K562 (cell line): ENCODE data around the gene TAF8. TPM values are rescaled to one million over a fixed set of nuclear protein-coding genes. Genes with fewer than 3 reads are reported as not detected.

Source experiments
- DNMT1 ChIP-seq: fragments of 450-650 bp; IDR thresholded peaks from 2 replicates; pipeline ENCODE4 v1.6.1; 2016; ENCODE audit warnings: antibody characterized with exemption, mild to moderate bottlenecking
- STAG1 ChIP-seq: sonication (generic); formaldehyde crosslinking; IDR thresholded peaks from 2 replicates; pipeline ENCODE4 v1.5.0; 2020; ENCODE audit warnings: missing genetic modification reagents, borderline replicate concordance
- ZNF384 ChIP-seq: IDR thresholded peaks from 2 replicates; pipeline ENCODE4 v1.6.1; 2012; ENCODE audit warnings: low read depth, low read length, improper control_type of control experiment
- polyA plus RNA-seq, 8 experiments: library from polyadenylated mRNA; depleted of rRNA in 4 of 8; stranded (reverse) in 5 of 8; unstranded in 3 of 8; fragments of >200 nt; fragmentation: Nextera tagmentation in 2 of 8; fragmentation: Illumina TruSeq in 1 of 8; extraction: Ambion mirVana in 2 of 8; extraction: Trizol in 1 of 8; gene quantifications; 2 replicates each; pipeline versions ENCODE4 v1.2.1 to v1.2.3, GENCODE V29; 2011 to 2014; ENCODE audit warnings: inconsistent platforms in 1 of 8, missing spikeins in 1 of 8
- total RNA-seq, 7 experiments: library from RNA; depleted of rRNA in 6 of 7; stranded (reverse); fragments of >200 nt in 6 of 7; fragmentation: Illumina TruSeq in 2 of 7; extraction: Trizol in 2 of 7; gene quantifications; 2 replicates each; pipeline versions ENCODE4 v1.2.1 to v1.2.3, GENCODE V29; 2011 to 2021; ENCODE audit warnings: low replicate concordance in 1 of 7
- TF ChIP-seq, protein P1 (sequence below), 2 experiments: fragments of 450-650 bp; formaldehyde crosslinking in 1 of 2; IDR thresholded peaks; 2 replicates each; pipeline versions ENCODE4 v1.4.0 to v1.6.1; 2014 to 2020; ENCODE audit warnings: mild to moderate bottlenecking in 2 of 2, borderline replicate concordance in 1 of 2, low read depth in 1 of 2

The TAF8 gene
- total and polyA plus RNA-seq, 9 of the 15 experiments (the other 6 are each of a cell fraction or from before 2014, with no cell fraction given): 29.4 to 84.0 (median 52.6) TPM

DNA sequence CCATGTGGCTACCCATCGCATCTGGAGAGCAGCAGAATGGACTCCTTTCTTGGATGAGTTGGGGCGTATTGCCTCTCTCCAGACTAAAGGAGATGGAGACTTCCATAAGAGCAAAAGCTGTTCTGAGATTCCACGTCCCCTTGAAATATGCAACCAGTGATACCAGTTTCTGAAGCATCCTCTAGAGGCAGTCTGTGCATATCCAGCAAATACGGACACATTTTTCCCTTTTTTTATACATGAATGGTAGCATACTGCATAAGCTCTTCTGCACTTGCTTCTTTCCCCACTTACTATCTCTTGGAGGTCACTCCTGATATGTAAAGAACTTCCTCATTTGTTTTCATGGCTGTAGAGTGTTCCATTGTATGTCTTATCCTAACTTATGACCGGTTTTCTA, 34.6 kb downstream of the TAF8 start (continued):
- TF ChIP-seq, protein P1, sequence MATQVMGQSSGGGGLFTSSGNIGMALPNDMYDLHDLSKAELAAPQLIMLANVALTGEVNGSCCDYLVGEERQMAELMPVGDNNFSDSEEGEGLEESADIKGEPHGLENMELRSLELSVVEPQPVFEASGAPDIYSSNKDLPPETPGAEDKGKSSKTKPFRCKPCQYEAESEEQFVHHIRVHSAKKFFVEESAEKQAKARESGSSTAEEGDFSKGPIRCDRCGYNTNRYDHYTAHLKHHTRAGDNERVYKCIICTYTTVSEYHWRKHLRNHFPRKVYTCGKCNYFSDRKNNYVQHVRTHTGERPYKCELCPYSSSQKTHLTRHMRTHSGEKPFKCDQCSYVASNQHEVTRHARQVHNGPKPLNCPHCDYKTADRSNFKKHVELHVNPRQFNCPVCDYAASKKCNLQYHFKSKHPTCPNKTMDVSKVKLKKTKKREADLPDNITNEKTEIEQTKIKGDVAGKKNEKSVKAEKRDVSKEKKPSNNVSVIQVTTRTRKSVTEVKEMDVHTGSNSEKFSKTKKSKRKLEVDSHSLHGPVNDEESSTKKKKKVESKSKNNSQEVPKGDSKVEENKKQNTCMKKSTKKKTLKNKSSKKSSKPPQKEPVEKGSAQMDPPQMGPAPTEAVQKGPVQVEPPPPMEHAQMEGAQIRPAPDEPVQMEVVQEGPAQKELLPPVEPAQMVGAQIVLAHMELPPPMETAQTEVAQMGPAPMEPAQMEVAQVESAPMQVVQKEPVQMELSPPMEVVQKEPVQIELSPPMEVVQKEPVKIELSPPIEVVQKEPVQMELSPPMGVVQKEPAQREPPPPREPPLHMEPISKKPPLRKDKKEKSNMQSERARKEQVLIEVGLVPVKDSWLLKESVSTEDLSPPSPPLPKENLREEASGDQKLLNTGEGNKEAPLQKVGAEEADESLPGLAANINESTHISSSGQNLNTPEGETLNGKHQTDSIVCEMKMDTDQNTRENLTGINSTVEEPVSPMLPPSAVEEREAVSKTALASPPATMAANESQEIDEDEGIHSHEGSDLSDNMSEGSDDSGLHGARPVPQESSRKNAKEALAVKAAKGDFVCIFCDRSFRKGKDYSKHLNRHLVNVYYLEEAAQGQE (IDR thresholded peaks at IDR 0.05; ENCODE audit: borderline replicate concordance): peak; percentile 43; the same call in 1 of the 2 replicates
- TF ChIP-seq, protein P1 (CRISPR knock-in tag; IDR thresholded peaks at IDR 0.05; ENCODE audit: low read depth): no peak
- no peak for TF ChIP-seq DNMT1
- TF ChIP-seq ZNF384: peak; percentile 62; the same call in 1 of the 2 replicates
- peak; percentile 6; the same call in 1 of the 2 replicates for TF ChIP-seq STAG1 (CRISPR knock-in tag)
